ENCODE measurements around the gene BUD31.

- no peak for TF ChIP-seq ZNF274 (IDR thresholded peaks at IDR 0.05; ENCODE audit: low read depth, low read length)
- no peak for TF ChIP-seq YY1 (IDR thresholded peaks at IDR 0.05; ENCODE audit: insufficient read depth, insufficient read length)
Measured at GRCh38 chr7:99365318-99366141, 43.2 kb upstream of the BUD31 start.

Measured in NT2/D1 (cell line).